DMS 273 (cell line): ENCODE measurements around the gene SBK1.

Experiments used
- DNase-seq: peaks from one replicate; lab custom pipeline; 2025; ENCODE audit not compliant: unreplicated experiment; lab: John Stamatoyannopoulos, UW

Gene SBK1

GRCh38 chr16:28280881-28281836 lies 11.2 kb upstream of the SBK1 start:
- DNase-seq, result peak; percentile 59

DNA sequence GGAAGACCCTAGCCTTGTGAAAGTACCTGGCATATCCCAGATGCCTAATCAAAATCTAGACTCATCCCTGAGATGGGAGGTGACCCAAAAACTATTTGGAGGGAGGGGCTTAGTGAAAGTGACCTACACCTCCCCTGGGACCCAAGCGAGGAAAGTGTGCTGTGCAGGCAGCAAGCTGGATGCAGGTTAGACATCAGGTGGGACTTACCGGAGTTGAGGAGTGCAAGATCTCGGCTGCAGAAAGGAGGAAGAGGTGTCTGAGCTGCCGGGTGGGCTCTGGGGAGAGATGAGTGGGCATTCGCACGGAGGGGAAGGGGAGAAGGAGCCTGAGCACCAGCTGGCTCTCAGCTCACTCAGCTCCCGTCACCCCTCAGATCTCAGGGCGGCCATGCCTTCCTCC lies 10.3 kb upstream of the SBK1 start:
- DNase-seq, result no peak

GRCh38 chr16:28283173-28283572 lies 9.2 kb upstream of the SBK1 start:
- no peak for DNase-seq

DNA sequence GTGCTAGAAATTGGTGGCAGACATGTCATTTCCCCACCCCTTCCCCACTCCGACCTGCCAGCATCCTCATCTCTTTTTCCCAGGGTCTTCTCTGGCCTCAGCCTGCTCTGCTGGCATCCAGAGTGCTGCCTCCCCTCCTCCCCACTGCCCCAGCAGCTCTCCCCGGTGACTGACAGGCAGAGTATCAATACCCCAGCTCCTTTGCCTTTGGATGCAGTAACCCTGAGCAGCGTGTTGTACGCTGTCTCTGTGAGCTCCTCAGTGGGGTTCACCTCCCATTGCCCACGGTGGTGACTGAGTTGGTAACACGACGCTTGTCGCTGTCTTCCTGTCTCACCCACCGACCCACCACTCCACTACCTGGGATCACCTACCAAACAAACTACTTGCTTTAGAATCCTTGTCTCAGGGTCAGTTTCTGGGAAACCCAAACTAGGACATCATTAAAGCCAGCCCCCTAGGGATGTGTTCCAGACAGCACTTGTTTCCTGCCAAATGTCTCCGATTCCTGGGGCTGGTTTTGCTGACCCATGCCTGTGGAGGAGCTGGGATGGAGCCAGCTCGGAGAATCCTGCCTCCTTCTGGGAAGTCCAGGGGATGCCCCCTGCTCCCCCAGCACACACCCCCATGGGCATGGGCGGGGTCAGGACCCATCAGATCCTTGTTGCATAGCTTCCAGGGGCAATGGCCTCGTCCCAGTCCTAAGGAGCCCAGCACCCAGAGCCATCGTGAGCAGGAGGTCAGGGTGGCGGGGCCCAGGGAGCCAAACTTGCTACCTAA lies 8.3 kb upstream of the SBK1 start:
- no peak for DNase-seq

DNA sequence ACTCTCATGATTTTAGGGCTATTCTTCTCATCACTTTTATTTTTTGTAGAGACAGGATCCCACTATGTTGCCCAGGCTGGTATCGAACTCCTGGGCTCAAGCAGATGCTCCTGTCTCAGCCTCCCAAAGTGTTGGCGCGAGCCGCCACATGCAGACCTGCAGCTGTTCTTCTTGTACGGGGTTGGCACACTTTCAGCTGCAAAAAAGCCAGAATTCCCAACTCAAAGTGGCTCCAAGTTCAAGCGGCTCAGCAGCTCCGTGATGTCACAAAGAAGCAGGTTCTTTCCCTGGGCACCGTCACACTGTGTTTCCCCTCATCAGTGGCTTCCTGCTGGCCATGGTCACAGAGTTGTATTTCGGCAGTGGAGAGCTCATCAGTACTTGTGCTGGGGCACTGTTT lies 6.7 kb upstream of the SBK1 start:
- DNase-seq, result peak; percentile 63

DNA sequence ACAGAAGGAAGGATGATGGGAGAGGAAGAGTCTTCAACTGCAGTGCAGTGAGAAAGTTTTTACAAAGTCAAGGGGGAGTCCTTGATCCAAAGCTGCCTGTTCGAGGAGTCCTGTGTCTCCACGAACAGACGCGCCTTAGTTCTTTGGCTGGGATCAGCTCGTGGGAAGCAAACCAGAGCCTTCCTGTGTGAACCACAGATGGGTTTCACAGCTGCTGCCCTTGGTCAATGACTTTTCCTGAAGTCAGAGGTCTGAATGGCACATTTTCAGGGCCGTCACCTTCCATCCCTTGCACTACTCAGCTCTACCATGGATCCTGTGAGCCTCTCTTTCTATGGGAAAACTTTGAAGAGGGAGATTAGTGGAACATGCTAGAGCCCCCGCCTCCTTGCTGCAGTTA lies 4.2 kb upstream of the SBK1 start:
- no peak for DNase-seq

DNA sequence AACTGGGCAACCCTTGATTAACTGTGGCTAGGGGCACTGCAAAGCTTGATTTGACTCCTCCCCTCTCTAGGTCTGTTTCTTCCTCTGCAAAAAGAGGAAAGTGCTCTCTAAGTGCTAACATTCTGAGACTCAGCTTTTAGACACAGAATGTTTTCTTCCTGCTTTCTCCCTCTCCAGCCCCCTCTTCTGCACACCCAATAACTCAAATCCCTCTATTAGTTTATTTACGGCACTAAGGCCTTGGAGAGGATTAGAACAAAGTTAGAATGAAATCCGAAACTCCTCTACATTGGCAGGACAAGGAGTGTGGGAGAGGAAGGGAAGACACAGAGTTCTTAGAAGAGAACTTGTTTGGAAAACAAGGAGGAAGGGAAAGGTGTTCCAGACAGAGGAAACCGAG lies 3.3 kb upstream of the SBK1 start:
- DNase-seq, result no peak

DNA sequence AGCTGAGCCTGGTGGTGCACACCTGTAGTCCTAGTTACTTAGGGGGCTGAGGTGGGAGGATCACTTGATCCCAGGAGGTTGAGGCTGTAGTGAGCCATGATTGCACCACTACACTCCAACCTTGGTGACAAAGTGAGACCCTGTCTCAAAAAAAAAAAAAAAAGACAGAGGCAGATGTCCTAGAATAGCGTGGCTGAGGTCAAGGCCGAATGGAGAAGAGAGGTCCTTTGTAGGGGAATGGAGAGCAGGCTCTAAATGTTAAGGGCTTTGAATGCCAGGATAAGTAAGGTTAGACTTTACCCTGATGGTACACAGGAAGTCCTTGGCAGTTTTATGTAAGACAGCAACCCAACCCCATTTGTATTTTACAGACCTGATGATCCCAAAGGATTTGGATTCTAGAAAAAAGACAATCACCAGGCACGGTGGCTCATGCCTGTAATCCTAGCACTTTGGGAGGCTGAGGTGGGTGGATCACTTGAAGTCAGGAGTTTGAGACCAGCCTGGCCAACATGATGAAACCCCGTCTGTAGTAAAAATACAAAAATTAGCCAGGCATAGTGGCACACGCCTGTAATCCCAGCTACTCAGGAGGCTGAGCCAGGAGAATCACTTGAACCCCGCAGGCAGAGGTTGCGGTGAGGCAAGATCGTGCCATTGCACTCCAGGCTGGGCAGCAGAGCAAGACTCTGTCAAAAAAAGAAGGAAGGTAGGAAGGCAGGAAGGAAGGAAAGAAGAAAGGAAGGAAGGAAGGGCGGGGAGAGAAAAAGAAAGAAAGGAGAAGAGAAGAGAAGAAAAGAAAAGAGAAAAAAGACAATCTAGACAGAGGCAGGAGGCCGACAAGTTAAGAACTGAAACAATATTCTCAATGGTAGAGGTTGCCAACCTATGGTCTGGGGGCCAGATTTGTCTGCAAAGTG lies 2.1 kb upstream of the SBK1 start:
- DNase-seq, result no peak

DNA sequence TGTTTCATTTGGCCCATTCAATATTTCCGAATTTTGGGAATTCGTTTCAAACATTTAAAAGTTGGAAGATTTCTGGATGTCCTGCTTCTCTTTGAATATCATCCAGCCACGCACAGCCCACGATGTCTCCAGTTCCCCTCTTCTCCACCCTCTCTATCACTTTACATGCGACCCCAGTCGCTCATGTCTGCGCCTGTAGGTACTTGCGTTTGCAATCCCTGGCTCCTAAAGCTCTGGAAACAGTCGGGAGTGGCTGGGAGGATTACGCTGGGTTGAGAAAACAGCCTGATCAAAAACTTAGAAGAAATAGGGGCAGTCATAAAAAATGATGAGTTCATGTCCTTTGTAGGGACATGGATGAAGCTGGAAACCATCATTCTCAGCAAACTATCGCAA lies 1.5 kb upstream of the SBK1 start:
- no peak for DNase-seq

DNA sequence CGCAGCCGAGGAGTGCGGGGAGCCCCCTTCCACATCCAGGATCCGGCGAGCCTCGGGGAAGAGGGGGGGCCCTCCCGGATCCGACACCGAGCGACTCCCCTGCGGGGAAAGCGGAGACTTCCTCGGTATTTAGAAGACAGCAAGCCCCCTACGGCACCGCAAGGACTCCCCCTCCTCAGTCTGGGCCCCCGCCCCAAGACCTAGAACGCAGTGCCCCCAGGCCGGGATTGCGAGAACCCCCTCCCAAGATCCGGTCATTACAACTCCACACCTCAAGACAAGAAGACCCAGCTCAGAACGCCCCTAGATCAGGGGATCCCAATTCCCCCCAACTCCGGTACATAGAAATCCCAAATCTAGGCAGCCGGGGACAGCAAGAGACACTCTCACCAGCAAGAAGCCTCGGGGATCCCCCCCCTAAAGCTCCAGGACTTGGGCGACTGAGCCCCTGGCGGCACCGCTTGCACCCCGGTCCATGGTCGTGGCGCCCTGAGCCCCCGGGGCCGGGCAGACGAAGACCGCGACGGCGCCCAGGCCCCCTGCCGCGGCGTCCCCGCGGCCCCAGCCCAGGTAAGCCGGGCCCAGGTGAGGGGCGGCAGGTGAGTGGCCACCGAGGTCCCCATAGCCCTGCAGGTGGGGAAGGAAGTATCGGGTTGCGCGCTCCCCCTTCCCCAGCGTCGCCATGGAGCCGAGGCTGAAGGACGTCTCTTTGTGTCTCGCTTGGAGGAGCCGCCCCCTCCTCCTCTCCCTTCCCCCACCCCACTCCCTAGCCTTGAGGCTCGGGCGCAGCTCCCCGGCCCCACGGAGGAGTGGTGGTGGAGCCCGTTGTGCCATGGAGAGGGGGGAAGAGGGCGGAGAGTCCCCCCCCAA lies 641 bp downstream of the SBK1 start:
- peak; percentile 47 for DNase-seq

DNA sequence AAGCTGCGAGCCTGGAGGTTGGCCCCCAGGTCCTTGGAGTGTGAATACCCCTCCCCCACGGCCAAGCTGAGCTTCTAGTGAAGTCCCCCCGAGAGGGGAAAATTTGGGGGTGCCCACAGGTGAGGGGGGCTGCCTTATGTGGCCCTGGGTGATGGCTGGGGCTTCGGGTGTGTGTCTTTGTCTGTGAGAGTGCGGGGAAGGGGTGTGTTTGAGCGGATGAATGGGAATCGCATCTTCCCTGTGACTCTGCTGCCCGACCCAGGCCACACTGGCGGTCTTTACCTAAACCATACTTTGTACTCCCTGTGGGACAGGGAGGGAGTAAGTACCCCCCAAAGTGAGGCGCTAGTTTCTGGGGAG lies 1.3 kb downstream of the SBK1 start:
- DNase-seq, result no peak

- no peak for DNase-seq
Measured at GRCh38 chr16:28294201-28294600, 1.9 kb downstream of the SBK1 start.

DNA sequence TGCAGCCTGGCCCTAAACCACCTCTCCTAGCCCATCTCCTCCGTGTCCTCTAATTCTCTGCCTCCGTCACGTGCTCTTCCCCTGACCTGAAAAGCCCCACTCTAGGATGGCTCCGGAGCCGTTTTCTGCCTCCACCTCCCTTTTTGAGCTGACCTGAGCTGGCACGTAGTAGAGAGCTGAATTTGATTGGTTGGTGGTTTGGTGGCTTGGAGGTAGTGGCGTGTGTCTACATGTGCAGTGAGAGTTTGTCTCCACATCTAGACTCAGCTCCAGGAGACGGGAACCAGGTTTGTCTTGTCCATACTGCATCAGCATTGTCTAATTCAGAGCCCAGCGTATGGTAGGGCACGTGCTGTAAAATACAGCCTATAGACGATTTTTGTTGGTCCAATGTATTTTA lies 3.0 kb downstream of the SBK1 start:
- DNase-seq, result no peak

DNA sequence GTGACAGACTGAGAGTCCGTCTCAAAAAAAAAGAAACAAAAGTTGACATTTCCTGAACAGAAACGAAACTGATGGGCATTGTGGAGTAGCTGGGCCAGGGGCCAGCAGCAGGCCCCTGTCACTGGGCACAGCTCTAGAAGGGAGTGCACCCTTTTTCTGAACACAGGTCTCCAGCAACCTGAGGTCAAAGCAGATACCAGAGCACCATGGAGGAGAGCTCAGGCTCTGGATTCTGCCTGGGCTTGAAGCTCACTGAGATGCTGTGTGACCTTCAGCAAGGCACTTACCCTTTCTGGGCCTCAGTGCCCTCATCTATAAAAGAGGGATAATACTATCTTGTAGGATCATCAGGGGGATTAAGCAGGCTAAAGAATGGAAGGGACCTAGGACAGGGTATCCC lies 5.0 kb downstream of the SBK1 start:
- DNase-seq, result no peak

GRCh38 chr16:28297784-28298510 lies 5.6 kb downstream of the SBK1 start:
- DNase-seq, result no peak

DNA sequence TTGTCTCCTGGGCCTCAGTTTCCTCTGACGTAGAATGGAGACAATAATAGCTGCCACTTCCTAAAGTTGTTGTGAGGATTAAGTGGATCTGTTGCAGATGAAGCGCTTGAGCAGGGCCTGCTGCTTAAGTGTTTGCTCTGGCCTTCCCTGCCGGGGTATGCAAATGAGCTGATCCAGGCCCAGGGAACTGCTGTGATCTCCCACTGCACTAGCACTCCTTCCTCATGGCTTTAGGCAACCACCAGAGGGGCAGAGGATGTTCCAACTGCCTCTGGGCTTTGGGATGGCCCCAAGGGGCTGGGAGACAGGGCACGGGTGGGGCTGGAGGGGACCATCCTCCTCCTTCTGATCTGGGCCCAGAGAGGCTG lies 6.2 kb downstream of the SBK1 start:
- peak; percentile 52 for DNase-seq

- DNase-seq, result no peak
Measured at GRCh38 chr16:28300327-28300726, 8.0 kb downstream of the SBK1 start.

DNA sequence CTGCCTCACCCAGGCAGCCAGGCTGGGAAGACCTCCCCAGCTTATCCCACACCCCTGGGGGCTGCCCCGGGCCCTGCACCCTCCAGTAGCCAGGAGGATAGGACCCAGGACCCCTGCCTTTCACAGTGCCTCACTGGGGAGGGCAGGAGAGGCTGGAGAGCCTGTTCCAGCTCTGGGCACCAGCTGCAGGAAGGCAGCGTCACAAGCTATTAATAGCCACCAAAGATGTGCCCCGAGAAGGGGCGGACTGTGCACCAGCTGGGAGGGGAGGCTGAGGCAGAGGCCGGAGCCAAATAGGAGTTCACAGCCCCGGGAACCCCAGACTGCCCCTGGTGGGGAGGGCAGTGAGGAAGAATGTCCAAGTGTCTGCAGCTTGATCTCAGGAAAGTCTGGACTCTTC lies 8.8 kb downstream of the SBK1 start:
- no peak for DNase-seq

DNA sequence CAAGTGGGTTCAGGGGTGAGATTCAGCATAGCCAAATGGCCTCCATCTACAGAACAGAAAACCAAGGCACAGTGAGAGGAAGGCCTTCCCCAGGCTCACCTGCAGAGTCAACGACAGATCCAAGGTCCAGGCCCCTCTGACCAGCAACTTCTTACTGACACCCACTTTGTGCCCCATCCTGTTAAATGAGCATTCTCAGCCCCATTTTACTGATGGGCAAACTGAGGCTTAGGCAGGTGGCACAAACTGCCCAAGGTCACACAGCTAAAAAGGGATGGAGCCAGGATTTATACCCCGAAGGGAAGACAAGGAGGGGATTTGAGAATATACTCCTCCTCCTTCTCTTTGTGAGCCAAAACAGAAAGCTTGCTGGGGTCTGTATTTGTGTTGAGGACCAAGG lies 9.3 kb downstream of the SBK1 start:
- no peak for DNase-seq

GRCh38 chr16:28303132-28303531 lies 10.8 kb downstream of the SBK1 start:
- DNase-seq, result no peak
